ENCODE data around the gene PDILT.
"Not testable (repeated sequence)": the region's sequence is repeated elsewhere in the genome, so short reads cannot be mapped to it uniquely, and the experiment has no call there.

The PDILT gene

DNA sequence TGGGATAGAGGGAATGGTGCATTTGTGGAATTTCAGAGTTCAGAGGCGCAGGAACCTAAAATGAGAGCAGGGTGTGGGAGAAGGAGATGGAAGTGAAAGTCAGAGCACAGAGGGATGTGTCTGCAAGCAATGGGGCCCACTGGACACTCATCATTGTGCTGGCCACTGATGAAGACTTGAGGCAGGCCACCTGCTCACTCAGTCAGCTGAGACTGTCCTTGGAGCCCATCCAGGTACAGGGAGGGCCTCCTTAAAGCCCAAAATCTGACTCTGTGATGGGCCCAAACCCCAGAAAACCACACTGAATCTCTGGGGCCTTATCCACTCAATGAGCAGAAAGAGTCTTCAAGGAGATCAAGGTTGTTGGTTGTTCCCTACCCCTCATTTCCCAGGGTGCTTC, 82.9 kb downstream of the PDILT start:
- DNase-seq (ENCODE audit: low spot score): no peak

- DNase-seq (ENCODE audit: low spot score): not testable (repeated sequence)
Observed at GRCh38 chr16:20321051-20321450, 83.5 kb downstream of the PDILT start.

DNA sequence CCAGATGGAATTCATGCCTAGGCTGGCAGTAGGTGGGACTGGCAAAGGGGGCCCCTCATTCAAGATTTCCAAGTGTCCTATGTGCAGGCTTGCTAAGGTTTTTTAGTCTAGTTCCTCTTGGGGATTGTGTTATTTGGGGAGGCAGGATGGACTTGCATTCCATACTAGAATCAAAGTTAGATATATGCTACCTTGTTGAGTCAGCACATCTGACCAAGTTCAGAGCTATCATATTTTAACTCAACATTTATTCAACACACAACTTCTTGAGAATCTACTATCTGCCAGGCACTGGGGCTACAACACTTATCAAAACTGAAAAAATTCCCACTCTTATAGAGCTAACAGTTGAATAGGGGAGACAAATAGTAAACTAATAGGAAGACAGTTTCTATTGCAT, 83.9 kb downstream of the PDILT start:
- no peak for DNase-seq (ENCODE audit: low spot score)

DNA sequence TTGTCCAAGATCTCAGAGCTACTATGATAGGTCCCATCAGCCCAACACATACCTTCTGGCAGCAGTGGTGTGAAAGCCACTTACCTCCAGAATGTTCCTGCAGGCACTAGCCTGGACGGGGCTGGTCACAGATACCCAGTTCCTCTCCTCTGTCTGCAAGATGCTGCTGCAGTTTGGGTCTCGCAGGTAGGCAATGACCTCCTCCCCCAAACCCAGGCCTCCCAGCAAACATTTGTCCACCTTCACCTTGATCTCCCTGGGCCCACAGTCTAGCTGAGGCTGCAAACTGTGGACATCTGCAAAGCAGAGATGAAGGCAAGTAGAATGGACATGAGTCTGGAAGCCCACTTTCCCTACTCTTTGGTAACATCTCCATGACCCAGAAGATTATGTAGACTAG, 84.4 kb downstream of the PDILT start:
- no peak for DNase-seq (ENCODE audit: low spot score)

GRCh38 chr16:20319406-20319805, 85.1 kb downstream of the PDILT start:
- DNase-seq (ENCODE audit: low spot score): no peak

GRCh38 chr16:20318437-20318836, 86.1 kb downstream of the PDILT start:
- no peak for DNase-seq (ENCODE audit: low spot score)

DNA sequence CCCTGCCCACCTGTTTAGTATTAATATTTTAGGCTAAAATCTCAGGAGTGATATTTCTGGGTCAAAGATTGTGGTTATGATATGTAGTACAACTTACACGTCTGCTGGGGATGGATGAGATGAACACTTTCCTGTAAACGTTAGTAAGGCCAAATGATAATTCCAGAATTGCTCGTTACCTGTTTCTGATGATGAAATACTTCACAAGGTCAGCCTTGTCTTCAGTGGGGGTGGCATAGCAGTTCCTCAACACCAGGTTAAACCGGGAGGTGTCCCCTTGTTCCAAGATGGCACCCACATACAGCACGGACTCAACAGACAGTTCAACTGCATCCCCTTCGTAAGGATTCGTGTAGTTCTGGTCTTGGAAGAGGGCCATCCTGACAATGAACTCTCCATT, 86.5 kb downstream of the PDILT start:
- no peak for DNase-seq (ENCODE audit: low spot score)

DNA sequence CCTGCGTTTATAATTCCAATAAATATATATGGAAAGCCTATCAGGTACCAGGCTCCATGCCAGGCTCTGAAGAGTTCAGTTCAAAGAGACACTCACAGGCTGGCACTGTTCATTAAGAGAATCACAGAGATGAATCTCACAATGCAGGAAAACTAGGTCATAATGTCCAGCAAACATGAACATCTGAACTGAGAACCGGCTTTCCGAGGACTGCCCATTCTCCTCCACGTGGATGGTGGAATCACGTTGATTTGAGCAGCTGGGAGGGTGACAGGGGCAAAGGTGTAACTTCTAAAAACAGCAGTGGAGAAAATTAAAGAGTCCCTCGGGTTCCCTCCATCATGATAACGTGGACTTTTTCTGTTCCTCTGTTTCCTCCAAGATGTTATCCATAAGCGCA, 87.4 kb downstream of the PDILT start:
- no peak for DNase-seq (ENCODE audit: low spot score)

GRCh38 chr16:20316715-20317114, 87.8 kb downstream of the PDILT start:
- DNase-seq (ENCODE audit: low spot score): no peak

DNA sequence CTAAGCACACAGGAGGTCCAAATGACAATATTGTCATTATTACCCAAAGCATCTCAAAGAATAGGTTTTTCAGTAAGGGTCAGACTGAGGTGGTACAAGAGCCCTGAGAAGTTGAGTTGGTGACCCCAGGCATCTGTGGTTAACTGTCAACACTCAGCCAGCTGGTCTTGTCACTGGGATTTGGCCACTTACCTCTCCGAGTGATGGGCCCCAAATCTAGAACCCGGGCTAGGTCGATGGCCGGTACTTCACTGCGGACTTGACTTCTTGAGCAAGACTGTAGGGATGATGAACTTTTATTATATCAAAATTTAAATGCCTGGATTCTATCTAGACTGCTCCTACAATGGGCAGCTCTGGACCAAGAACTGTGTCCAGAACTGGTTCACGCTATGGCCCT, 88.8 kb downstream of the PDILT start:
- DNase-seq (ENCODE audit: low spot score): no peak

DNA sequence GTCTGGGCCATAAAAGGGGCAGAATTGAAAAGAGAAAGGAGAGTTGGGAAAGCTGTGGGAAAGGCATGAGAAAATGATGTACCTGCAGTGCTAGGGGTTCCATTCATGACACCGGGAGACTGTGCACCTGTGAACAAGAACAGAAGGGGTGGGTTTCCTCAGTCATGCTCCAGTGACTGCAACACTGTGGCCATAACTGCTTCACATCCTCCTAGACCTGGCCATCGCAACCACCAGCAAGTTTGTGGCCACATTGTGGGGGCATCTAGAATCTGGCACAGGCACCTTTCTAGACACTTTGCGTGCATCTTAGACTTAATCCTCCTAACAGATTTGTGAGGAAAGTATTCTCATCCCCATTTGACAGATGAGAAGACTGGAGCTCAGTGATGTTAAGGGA, 90.0 kb downstream of the PDILT start:
- DNase-seq (ENCODE audit: low spot score): no peak

GRCh38 chr16:20313741-20314140, 90.8 kb downstream of the PDILT start:
- no peak for DNase-seq (ENCODE audit: low spot score)

GRCh38 chr16:20312536-20313095, 91.9 kb downstream of the PDILT start:
- not testable (repeated sequence) for DNase-seq (ENCODE audit: low spot score)

- DNase-seq (ENCODE audit: low spot score): no peak
Observed at GRCh38 chr16:20311548-20311947, 93.0 kb downstream of the PDILT start.

DNA sequence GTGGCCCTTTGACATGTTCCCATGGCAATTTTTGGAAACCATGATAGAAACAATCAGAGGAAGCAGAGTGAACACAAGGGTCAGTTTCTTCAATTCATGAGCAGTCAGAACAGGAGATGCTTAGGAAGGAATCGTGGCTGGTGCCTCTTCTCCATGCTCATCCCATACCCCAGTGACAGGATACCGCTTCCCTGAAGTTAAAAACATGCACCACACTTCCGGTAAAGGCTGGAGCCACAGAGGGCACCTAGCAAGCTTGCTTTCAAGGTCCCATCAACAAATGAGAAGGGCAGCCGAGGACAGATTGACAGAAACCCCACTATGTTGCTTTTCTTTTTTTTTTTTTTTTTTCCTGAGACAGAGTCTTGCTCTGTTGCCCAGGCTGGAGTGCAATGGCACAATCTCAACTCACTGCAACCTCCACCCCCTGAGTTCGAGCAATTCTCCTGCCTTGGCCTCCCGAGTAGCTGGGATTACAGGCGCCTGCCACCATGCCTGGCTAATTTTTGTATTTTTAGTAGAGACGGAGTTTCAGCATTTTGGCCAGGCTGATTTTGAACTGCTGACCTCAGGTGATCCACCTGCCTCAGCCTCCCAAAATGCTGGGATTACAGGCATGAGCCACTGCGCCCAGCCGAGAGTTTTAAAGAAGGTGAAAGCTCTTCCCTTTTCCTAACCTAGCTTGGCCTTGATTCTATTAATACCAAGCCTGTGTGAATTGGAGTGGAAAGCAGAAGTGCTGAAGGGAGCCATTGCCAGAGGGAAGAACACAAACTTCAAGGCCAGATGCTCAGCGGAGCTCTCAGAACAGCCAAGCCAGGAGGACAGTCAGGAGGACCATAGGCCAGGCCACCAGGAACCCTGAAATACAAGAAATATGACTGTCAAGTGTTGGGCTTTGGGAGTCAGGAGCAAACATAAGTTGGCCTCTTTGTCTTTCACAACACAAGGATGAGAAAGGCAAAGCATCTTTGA, 93.8 kb downstream of the PDILT start:
- DNase-seq (ENCODE audit: low spot score): peak; percentile 5

DNA sequence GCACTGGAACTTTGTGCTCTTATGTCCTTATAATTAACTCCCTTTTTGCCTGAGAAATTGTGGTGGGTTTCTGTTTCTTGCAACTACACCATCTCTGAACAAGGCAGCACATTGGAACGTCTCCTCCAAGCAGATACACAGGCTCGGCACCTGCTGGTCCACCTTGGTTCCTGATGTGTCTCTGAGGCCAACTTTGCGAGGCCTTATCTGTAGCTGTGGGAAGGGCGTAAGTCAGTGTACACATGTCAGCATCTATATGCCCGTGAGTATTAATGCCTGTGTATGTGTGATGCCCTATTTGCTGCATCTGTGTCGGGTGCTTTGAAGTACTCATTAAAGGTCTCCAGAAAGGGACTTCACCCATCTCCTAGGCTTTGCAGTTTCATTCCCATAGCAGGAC, 94.8 kb downstream of the PDILT start:
- no peak for DNase-seq (ENCODE audit: low spot score)

Measured in Ammon's horn (tissue), 1 donor.